Sciatic nerve (tissue), 2 donors: ENCODE measurements around the gene ANAPC10. TPM values are rescaled to one million over a fixed set of nuclear protein-coding genes. Genes with fewer than 3 reads are reported as not detected.
A peak's percentile ranks its signal among the peaks of the same experiment; 100 is the strongest.
"Not testable (repeated sequence)": the region's sequence is repeated elsewhere in the genome, so short reads cannot be mapped to it uniquely, and the experiment has no call there.

ENCODE experiments used
- ATAC-seq: fragments of 200-7000 bp; cut with Tn5 transposase; one replicate; pipeline ENCODE4 v1.9.1; 2020; ENCODE audit warnings: mild to moderate bottlenecking, moderate library complexity
- DNase-seq: peaks from one replicate; pipeline ENCODE4 v3.0.0-alpha.2; 2020; ENCODE audit warnings: low spot score
- intact Hi-C: fragments of 100-400 bp; cut with DNase I; formaldehyde crosslinking; loops from one replicate; pipeline ENCODE4 v1.14.2; 2022
- total RNA-seq: library from RNA; stranded (reverse); fragmentation: NEBNext Ultra II Directional; extraction: Animal tissue kit (Norgen Biotek cat#: 25700); gene quantifications from one replicate; pipeline ENCODE4 v1.2.1, GENCODE V29; 2021
- donor health status: DM: no; HTN: no; CAD: no.
- donor health status: DM: no; HTN: no; CAD: no.

The ANAPC10 gene, protein sequence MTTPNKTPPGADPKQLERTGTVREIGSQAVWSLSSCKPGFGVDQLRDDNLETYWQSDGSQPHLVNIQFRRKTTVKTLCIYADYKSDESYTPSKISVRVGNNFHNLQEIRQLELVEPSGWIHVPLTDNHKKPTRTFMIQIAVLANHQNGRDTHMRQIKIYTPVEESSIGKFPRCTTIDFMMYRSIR
- total RNA-seq: 22.5 TPM

DNA sequence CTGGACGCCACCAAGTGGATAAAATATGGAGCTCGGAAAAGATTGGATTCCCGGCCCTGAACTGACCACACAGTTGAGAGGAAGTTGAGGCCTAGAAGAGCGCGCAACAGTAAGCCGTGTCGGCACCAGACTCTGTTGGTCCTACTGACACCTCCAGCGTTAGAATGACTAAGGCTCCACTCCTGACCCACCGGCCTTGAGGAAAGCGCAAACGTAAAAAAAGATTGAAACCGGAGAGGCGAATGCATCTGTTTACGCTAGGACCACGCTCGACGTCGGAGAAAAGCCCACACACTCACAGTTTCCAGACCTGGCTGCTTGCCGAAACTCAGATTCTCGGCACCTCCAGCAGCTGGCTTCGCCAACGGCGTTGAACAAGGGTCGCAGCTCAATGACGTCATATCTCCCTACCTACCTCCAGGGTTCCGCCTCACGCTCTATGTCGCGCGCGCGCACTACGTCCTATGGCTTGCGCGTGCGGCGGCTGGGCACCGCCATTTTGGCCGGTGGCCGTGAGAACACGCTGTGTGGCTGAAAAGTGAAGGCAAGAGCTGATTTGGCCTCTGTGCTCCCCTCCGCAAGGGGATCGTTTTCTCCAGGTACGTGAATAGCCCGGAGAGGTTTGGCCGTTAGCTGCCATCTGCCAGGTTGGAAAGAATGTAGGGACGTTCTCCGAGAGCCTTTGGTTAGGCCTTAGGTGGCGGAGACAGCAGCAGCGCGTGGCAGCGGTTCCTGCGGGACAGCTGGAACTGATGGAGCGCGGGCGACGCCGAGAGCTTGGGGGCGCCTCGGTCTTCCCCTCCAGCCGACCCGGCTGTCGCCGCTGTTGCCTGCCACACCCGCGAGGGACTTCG lies at the start of gene ANAPC10, which contains the start of gene ABCE1:
ANAPC10 (minus strand) TSS at position 376 of the 854 bp plus-strand sequence. CDS start 2,097 bp downstream, outside the sequence.
ABCE1 (plus strand) TSS at position 491 of the 854 bp plus-strand sequence. CDS start 6,102 bp downstream, outside the sequence.
- peak; percentile 99 for ATAC-seq
- peak; percentile 96 for DNase-seq
- intact Hi-C loops: no loop called here

DNA sequence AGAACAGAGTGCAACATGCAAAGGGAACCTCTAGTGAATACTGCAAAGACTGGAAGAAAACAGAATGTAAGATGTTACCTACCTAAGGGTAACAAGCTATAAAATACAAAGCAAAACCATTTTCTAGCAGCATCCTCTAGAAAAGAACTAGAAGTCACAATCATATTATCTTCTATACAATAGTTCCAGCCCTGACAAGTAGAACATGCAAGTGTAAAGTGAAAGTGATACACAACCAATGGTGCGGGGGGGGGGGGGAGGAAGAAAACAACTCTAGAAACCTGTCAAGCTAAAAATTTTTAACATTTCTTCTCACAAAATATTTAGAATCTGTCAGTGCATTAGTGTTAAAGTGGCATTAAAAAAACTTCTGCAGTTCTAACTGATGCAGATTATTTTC lies 38.2 kb upstream of the ANAPC10 start:
- ATAC-seq, DNase-seq, intact Hi-C loops: not testable (repeated sequence)

DNA sequence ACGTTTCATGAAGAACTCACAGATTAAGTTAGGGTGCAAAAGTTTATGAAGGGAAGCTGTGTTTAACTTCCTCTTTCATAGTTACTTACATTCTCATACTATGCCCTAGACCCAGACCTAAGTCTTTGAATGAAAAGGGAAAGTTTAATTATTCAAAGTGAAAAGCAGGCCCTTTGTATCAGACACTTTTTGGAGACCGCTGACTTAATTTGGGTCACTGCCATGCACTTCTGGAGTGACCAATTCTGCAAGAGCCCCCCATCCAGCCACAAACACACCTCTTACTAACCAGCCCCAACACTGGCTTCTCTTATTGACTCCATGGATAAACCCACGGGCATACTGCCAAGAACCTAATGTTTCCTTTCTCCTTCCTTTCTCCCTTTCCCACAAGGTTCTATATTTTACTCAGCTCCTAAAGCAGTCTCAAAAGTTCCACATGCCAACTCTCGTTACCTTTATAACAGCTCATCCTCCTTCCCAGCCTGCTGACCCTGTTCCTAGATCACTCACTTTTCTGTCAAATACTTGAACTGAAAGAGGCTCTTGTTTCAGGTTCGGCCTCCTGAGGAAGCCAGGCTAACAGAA lies 34.6 kb upstream of the ANAPC10 start:
- peak; percentile 13 for ATAC-seq
- no peak for DNase-seq
- intact Hi-C loops: no loop called here

DNA sequence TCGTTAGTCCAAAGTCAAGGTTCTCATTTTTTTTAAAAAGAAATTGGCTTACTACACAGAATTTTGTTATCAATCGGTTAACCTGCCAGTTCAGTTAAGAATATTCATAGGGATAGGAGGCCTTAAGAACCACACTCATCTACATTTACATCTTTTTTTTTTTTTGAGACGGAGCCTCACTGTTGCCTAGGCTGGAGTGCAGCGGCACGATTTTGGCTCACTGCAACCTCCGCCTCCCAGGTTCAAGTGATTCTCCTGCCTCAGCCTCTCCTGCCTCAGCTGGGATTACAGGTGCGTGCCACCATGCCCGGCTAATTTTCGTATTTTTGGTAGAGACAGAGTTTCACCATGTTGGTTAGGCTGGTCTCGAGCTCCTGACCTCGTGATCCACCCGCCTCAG lies 33.9 kb upstream of the ANAPC10 start:
- no peak for ATAC-seq
- intact Hi-C loops: no loop called here
- DNase-seq: no peak

DNA sequence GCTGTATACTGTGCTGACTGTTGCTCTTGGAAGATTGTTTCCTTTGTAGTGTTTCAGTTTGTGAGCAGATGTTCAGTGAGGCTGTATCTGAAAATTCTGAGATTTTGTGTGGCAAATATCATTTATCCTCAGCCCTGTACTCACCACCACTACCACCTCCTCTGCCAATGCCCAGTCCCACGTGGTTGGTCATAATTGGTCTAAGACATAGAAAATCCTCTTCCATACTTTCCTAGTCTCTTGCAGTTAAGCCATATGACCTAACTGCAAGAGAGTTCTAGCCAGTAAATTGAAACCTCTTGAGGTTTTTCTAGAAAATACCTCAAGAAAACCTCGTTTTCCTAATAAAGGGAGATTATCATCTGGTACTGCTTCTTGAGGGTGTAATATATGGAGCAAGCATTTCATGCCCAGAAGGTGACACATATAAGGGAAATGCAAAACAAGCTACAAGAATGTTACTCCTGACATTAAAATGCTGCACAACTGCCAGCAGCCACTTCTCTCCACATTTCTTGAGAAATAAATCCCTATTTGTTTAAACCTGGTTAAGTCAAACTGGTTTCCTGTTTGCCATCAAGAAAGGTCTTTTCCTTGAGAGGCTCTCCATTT lies 32.9 kb upstream of the ANAPC10 start:
- ATAC-seq (no peak), DNase-seq (no peak)
- intact Hi-C loops: no loop called here

DNA sequence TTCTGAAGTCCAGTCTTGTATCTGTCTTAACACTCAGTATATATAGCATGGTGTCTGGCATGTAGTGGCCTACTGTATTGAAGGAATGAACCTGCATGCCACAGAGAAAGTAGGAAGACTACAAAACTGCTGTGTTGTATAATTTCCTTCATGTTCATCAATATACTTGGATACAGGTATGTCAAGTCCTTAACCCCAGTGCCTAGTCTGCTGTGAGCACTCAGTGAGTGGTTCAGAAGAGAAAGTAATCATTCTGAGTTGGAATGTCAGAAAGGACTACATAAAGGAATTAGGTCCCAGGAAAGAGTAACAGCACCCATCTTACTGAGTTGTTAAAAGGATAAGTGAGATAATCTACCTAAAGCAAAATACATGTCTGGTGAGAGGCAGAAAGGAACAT lies 32.1 kb upstream of the ANAPC10 start:
- intact Hi-C loops: no loop called here
- no peak for ATAC-seq

DNA sequence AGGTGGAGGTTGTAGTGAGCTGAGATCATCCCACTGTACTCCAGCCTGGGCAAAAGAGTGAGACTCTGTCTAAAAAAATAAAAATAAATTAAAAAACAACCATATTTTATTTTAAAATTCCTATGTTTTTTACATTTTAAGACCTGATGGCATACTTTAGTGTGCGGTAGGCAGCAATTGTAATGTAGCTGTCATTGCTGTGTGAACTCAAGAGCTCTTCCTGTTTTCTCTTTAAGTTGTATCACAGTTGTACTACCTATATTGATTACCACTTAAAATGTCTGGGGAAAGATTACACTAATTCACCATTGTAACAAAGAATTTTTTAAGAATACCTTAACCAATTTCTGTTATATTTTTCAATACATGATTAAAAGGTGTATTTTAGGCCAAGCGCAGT lies 27.4 kb upstream of the ANAPC10 start:
- DNase-seq (no peak), ATAC-seq (no peak)
- intact Hi-C loops: no loop called here

More for the DNA sequence above, 32.1 kb upstream of the ANAPC10 start:
- no peak for DNase-seq

DNA sequence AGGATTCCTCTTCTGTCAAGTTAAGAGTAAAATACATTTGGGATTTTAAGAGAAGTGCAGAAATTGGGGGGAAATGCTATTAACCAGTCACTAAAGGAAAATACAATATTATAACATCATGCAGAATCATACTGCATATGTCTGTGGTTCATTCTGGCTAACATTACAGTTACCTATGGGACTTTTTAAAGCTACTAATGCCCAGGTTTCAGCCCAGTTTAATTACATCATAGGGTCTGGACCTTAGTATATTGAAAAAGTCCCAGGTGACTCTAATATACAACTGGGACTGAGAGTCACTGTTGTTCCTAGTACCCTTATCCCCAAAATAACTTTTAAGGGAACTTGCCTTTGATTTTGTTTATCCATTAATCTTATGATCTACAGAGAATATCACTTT lies 10.1 kb upstream of the ANAPC10 start:
- intact Hi-C loops: no loop called here
- DNase-seq: no peak
- no peak for ATAC-seq

DNA sequence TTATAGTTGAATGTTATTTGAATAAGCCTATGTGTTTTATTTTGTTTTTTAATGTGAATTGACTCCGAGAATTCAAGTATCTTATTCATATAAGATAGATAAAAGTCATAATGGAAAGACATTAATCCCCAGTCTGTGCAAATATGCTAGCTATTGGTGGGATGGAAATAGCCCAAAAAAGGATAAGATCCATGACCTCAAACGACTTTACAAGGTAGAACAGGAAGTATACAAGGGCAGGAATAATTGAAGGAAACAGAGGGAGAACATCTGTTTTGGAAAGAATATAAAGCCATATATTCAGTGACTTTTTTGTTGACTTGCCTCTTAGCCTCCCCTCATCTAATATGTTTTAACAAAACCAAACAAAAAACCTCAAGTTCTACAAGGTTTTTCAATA lies 9.1 kb upstream of the ANAPC10 start:
- DNase-seq (no peak), ATAC-seq (no peak)
- intact Hi-C loops: no loop called here

DNA sequence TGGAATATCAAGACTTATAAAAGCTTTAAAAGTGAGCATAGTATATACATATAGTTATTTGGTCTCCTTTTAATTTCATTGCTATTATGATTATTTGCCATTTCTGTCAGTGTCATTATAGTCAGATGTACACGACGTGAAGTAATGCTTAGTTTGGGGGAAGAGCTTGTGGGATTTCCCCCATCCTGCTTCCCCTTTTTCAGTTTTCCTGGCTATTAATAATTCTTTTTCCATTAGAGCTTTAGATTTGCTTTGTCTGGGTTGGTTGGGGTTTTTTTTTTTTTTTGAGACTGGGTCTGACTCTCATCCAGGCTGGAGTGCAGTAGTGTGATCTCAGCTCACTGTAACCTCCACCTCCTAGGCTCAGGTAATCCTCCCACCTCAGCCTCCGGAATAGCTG lies 5.5 kb upstream of the ANAPC10 start:
- no peak for DNase-seq
- intact Hi-C loops: no loop called here
- ATAC-seq: no peak

DNA sequence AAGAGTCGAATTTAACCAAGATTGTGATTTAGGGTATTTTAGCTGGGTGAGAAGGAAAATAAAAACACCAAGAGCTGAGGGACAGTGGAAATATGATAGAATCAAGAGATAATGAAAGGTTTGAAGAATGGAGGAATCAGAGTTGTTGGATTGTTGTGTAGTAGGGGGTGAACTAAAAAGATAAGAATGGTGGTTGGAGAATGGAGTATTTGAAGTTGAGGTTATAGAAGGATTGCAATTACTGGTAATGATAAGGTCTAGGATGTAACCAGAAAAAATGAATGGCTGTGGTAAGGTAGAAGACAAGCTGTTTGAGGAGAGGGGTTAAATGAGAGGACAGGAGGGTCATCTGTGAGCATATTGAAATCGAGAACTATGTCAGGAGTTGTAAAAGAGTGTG lies 4.6 kb upstream of the ANAPC10 start:
- intact Hi-C loops: no loop called here
- ATAC-seq: no peak
- no peak for DNase-seq

DNA sequence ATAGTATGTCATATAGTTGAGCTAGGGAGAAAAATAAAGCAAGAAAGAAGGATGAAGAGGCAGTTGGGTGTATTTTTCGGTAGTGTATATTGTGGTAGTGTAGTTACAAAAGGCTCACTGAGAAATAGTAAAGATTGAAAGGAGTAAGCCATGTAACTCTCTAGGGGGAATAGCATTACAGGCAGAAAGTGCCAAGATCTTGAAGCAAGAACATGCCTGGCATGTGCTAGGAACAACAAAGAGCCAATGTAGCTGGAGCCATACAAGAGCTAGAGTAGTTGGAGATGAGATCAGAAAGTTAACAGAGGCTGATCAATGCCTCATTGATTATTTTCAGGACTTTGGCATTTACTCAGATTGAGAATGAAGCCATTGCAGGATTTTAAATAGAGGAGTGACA lies 3.1 kb upstream of the ANAPC10 start:
- intact Hi-C loops: no loop called here
- DNase-seq (no peak), ATAC-seq (no peak)

DNA sequence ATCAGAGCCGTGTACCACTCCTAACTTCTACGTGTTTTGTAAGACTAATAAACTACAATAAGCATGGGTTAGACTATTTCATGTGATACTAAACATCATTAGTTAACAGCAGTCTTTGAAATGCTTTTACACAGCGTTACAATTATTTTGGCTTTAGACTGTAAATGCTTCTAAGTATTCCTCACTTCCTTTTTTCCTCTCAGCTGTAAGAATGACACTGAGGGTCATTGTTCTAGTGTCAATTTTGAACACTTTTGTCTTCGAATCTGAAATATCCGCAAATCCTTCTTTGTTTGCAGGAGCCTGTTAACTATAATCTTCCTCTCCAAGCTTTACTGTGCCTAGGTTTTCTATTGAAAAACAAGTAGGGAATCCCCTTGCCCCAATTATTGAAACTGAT lies 1.7 kb upstream of the ANAPC10 start:
- DNase-seq: no peak
- intact Hi-C loops: no loop called here
- no peak for ATAC-seq

DNA sequence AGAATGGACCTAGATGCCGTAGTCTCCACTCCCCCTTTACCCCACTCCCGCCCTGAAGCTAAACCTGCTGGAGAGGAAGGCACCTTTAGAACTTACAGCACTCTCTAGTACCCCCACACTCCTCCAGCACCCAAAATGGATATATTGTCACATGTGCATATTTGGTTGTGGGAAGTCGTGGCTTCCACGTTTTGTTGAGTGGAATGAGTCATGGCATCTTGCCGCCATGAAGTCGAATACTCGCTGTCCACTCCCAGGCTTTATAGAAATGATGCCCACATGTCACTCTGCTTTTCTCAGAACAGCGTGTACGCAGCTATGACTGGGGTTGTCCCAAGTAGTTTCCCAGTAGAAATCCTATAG lies 660 bp upstream of the ANAPC10 start:
- DNase-seq (no peak), ATAC-seq (peak; percentile 38)
- intact Hi-C loops: no loop called here

DNA sequence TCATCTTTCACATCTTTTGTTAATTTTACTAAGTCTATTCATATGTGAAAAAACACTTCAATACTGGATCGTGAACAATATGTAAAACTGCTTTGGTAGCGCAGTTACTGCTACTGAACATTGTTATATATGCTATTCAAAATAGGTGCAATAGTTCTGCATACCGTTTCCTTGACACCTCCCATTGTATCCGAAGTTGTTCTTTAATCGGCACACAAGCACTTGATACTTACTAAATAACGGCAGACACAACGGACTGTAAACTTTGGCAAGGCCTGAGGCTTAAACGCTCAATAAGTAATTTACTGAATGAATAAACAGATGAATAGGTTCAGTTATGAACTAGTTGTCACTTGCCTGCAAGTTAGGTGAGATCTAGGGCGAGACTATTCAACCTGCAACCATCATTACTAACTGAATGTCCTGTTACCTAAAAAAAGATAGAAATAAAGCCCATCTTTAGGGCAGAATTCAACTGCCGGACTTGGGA lies 620 bp downstream of the ANAPC10 start:
- ATAC-seq: no peak
- no peak for DNase-seq
- intact Hi-C loops: no loop called here

DNA sequence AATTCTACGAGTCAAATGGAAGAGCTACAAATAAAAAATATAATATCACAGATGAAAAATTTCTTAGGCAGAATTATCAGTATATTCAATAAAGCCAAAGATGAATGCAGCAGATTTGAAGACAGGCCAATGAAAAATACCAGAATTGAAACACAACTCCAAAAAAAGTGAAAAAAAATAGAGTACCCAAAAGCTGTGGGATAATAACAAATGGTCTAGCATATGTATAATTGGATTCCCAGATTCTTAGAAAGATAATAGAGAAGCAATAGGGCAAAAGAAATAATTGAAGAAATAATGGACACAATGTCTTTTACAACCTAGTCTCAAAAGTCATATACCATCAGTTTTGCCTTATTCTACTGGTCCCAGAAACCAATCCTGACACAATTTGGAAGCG lies 4.4 kb downstream of the ANAPC10 start:
- ATAC-seq (no peak), DNase-seq (no peak)
- intact Hi-C loops: no loop called here

DNA sequence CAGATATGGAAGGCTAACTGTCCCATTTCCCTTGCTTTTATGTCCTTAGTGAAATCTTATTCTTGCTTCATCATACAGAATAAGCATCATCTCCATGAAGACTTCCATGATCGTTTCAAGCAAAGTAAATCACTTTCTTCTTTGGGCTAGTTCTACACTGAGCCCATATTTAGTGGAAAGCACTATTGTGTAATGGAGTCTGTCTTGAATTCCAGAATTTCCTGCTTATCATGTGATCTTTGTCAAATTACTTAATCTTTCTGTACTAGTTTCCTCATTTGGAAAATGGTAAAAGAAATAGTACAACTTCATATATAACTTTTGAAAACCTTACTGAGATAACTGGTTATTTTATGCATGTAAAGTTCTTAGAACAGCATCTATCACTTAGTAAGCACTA lies 7.6 kb downstream of the ANAPC10 start:
- intact Hi-C loops: no loop called here
- DNase-seq (no peak), ATAC-seq (no peak)

DNA sequence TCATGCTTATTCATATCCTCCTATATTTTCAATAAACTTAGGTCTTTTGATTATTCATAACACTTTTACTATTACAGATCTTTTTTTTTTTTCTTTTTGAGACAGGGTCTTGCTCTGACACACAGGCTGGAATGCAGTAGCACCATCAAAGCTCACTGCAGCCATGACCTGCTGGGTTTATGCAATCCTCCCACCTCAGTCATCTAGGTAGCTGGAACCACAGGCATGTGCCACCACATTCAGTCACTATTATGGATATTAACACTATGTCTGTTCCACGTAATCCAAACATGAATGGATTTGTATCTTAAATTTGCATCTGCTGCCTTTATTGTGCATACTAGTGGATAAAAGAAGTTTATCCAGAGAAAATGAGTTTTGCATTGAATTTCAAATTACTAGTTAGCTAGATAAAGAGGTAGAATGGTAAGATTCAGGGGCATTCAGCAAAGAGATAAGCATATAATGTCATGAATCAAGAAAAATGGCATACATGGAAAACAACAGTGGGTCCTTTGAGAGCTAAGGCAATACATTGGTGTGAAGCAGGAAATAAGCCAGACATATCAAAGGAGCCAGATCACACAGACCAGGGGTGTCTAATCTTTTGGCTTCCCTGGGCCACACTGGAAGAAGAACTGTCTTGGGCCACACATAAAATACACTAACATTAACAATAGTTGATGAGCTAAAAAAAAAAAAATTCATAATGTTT lies 13.9 kb downstream of the ANAPC10 start:
- DNase-seq (no peak), ATAC-seq (no peak)
- intact Hi-C loops: no loop called here

DNA sequence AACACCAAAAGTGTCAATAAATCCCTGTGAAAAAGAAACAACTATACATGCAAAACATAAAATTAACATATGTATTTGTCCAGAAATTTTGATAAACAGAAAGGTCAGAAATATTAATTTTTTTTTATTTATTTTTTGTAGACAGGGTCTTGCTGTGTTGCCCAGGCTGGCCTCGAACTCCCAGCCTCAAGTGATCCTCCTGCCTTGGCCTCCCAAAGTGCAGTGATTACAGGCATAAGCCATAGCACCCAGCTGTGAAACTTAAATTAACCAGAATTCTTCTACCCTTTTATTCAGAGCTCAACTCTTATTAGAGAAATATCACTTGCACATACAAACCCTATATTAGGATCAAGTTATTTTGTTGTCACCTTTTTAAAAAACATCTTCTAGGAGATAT lies 16.2 kb downstream of the ANAPC10 start:
- DNase-seq (no peak), ATAC-seq (no peak)
- intact Hi-C loops: no loop called here
